Measurements from ENCODE around the gene CACNA1E. TPM values are rescaled to one million over a fixed set of nuclear protein-coding genes. Genes with fewer than 3 reads are reported as not detected.

Gene CACNA1E
- total and polyA plus RNA-seq, 2 donors (not counting 1 experiment from before 2014, with no cell fraction given): 0.37 to 0.40 TPM

GRCh38 chr1:181664543-181664942, 181.2 kb downstream of the CACNA1E start:
- TF ChIP-seq EZH2 (IDR thresholded peaks at IDR 0.05; ENCODE audit: borderline replicate concordance, insufficient read depth, low read depth, low read length, poor library complexity, severe bottlenecking) (no peak), CTCF (IDR thresholded peaks at IDR 0.05) (no peak)
- no peaks in the 10 kb centered on the region for H3K36me3 ChIP-seq (replicated peaks in 1 of 2; ENCODE audit: control extremely low read depth in 1 of 2, control insufficient read depth in 1 of 2, extremely low read depth in 1 of 2, insufficient read depth in 2 of 2, low read length in 1 of 2)
- no peaks in the 10 kb centered on the region for H3K79me2 ChIP-seq (ENCODE audit: control insufficient read depth, insufficient read depth, low read length)
- H3K9me3 Mint-ChIP-seq (ENCODE audit: insufficient read depth): no peaks in the 10 kb centered on the region
- DNase-seq: no peak
- H3K27me3 Mint-ChIP-seq: peaks cover 27% of the 10 kb centered on the region
- H3K4me2 ChIP-seq (replicated peaks; ENCODE audit: low read depth, low read length, poor library complexity, severe bottlenecking): no peak overlapping the region
- WGBS (ENCODE audit: insufficient coverage): no CpG with 5 or more reads among the region's 2 CpGs
- H4K20me1 ChIP-seq (ENCODE audit: control insufficient read depth, insufficient read depth, low read length, poor library complexity, severe bottlenecking): no peaks in the 10 kb centered on the region
- H2AFZ ChIP-seq (ENCODE audit: insufficient read depth, low read depth, low read length, poor library complexity, severe bottlenecking): no peak overlapping the region
- ChIA-PET POLR2A (no interaction called here), CTCF (no interaction called here)
- no peaks in the 10 kb centered on the region for H3K4me1 Mint-ChIP-seq
- no peak for ATAC-seq (ENCODE audit: low read depth)
- H3K27me3 ChIP-seq (replicated peaks in 1 of 4; ENCODE audit: control extremely low read depth in 1 of 4, control insufficient read depth in 3 of 4, insufficient read depth in 4 of 4, low read length in 3 of 4): no peaks in the 10 kb centered on the region
- H3K4me3 Mint-ChIP-seq: no peak overlapping the region
- no peaks in the 10 kb centered on the region for H3K4me1 ChIP-seq (ENCODE audit: control insufficient read depth in 2 of 2, insufficient read depth in 2 of 2, low read length in 2 of 2)
- H3K27ac ChIP-seq (ENCODE audit: low read length in 2 of 2): no peak overlapping the region
- no peak overlapping the region for H3K27ac Mint-ChIP-seq
- no peak overlapping the region for H3K4me3 ChIP-seq (ENCODE audit: control extremely low read depth in 1 of 5, extremely low read depth in 1 of 5, insufficient read depth in 1 of 5, low read depth in 2 of 5, low read length in 4 of 5)
- H3K9me3 ChIP-seq (ENCODE audit: control extremely low read depth in 1 of 3, control insufficient read depth in 2 of 3, insufficient read depth in 1 of 3, low read length in 2 of 3): no peaks in the 10 kb centered on the region
- intact Hi-C loops (cut with micrococcal nuclease): no loop called here
- H3K9ac ChIP-seq (ENCODE audit: low read length): no peak overlapping the region

- Histone ChIP-seq H2AFZ (ENCODE audit: insufficient read depth, low read depth, low read length, poor library complexity, severe bottlenecking) (no peak overlapping the region), H3K9me3 (ENCODE audit: control extremely low read depth in 1 of 3, control insufficient read depth in 2 of 3, insufficient read depth in 1 of 3, low read length in 2 of 3) (no peaks in the 10 kb centered on the region), H3K27me3 (replicated peaks in 1 of 4; ENCODE audit: control extremely low read depth in 1 of 4, control insufficient read depth in 3 of 4, insufficient read depth in 4 of 4, low read length in 3 of 4) (no peaks in the 10 kb centered on the region), H3K4me3 (ENCODE audit: control extremely low read depth in 1 of 5, extremely low read depth in 1 of 5, insufficient read depth in 1 of 5, low read depth in 2 of 5, low read length in 4 of 5) (no peak overlapping the region), H3K27ac (ENCODE audit: low read length in 2 of 2) (no peak overlapping the region), H3K4me1 (ENCODE audit: control insufficient read depth in 2 of 2, insufficient read depth in 2 of 2, low read length in 2 of 2) (no peaks in the 10 kb centered on the region), H3K79me2 (ENCODE audit: control insufficient read depth, insufficient read depth, low read length) (no peaks in the 10 kb centered on the region), H3K4me2 (replicated peaks; ENCODE audit: low read depth, low read length, poor library complexity, severe bottlenecking) (no peak overlapping the region), H4K20me1 (ENCODE audit: control insufficient read depth, insufficient read depth, low read length, poor library complexity, severe bottlenecking) (no peaks in the 10 kb centered on the region), H3K9ac (ENCODE audit: low read length) (no peak overlapping the region), H3K36me3 (replicated peaks in 1 of 2; ENCODE audit: control extremely low read depth in 1 of 2, control insufficient read depth in 1 of 2, extremely low read depth in 1 of 2, insufficient read depth in 2 of 2, low read length in 1 of 2) (no peaks in the 10 kb centered on the region)
- TF ChIP-seq CTCF (IDR thresholded peaks at IDR 0.05) (no peak), EZH2 (IDR thresholded peaks at IDR 0.05; ENCODE audit: borderline replicate concordance, insufficient read depth, low read depth, low read length, poor library complexity, severe bottlenecking) (no peak)
- ChIA-PET CTCF (no interaction called here), POLR2A (interaction anchor here (0.6 kb wide), 1 partner anchor 9 kb away, joined by 3 read pairs; no protein-coding TSS in a partner anchor)
- ATAC-seq (ENCODE audit: low read depth): no peak
- peaks cover 43% of the 10 kb centered on the region for H3K27me3 Mint-ChIP-seq
- H3K4me3 Mint-ChIP-seq: no peak overlapping the region
- no peaks in the 10 kb centered on the region for H3K4me1 Mint-ChIP-seq
- intact Hi-C loops (cut with micrococcal nuclease): no loop called here
- no peaks in the 10 kb centered on the region for H3K9me3 Mint-ChIP-seq (ENCODE audit: insufficient read depth)
- WGBS (ENCODE audit: insufficient coverage): 51% methylated on average over 3 of the region's 6 CpGs
- no peak for DNase-seq
- no peak overlapping the region for H3K27ac Mint-ChIP-seq
These were observed 185.9 kb downstream of the CACNA1E start for GRCh38 chr1:181669246-181669645.
